ENCODE data around the gene RDH8. TPM values are rescaled to one million over a fixed set of nuclear protein-coding genes. Genes with fewer than 3 reads are reported as not detected.

RDH8 gene
- total and polyA plus RNA-seq, 2 donors (not counting 1 experiment from before 2014, with no cell fraction given) = 0.06 TPM; not detected in 1

- TF ChIP-seq, protein P1, sequence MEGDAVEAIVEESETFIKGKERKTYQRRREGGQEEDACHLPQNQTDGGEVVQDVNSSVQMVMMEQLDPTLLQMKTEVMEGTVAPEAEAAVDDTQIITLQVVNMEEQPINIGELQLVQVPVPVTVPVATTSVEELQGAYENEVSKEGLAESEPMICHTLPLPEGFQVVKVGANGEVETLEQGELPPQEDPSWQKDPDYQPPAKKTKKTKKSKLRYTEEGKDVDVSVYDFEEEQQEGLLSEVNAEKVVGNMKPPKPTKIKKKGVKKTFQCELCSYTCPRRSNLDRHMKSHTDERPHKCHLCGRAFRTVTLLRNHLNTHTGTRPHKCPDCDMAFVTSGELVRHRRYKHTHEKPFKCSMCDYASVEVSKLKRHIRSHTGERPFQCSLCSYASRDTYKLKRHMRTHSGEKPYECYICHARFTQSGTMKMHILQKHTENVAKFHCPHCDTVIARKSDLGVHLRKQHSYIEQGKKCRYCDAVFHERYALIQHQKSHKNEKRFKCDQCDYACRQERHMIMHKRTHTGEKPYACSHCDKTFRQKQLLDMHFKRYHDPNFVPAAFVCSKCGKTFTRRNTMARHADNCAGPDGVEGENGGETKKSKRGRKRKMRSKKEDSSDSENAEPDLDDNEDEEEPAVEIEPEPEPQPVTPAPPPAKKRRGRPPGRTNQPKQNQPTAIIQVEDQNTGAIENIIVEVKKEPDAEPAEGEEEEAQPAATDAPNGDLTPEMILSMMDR (conservative IDR thresholded peaks at IDR 0.05 in 1 of 2, IDR thresholded peaks at IDR 0.05 in 1 of 2; ENCODE audit: low read depth in 1 of 2, low read length in 2 of 2) = no peak
- TF ChIP-seq EZH2 (IDR thresholded peaks at IDR 0.05; ENCODE audit: low read length, missing control alignments) = no peak
- H3K27ac ChIP-seq (ENCODE audit: insufficient read depth, low read length) = peak overlapping the region; percentile 34
- H3K9me3 ChIP-seq (ENCODE audit: control insufficient read depth, insufficient read depth, low read depth, low read length) = no peaks in the 10 kb centered on the region
- H3K79me2 ChIP-seq (ENCODE audit: control insufficient read depth, insufficient read depth, low read length) = peaks cover 2% of the 10 kb centered on the region
- H3K27me3 ChIP-seq (ENCODE audit: control insufficient read depth, insufficient read depth, low read length) = no peaks in the 10 kb centered on the region
- no peak overlapping the region for H2AFZ ChIP-seq (ENCODE audit: low read length)
- peaks cover 16% of the 10 kb centered on the region for H3K4me1 ChIP-seq (ENCODE audit: control insufficient read depth, extremely low read depth, insufficient read depth, low read length)
- DNase-seq (ENCODE audit: low read depth in 2 of 2) = peak; percentile 47 to 58
- H3K36me3 ChIP-seq (ENCODE audit: control insufficient read depth, insufficient read depth, low read length) = peaks cover 2% of the 10 kb centered on the region
- H3K9ac ChIP-seq (ENCODE audit: insufficient read depth, low read length) = no peak overlapping the region
- no peaks in the 10 kb centered on the region for H4K20me1 ChIP-seq (ENCODE audit: control insufficient read depth, extremely low read depth, insufficient read depth, low read length)
- H3K4me2 ChIP-seq (ENCODE audit: extremely low read depth, insufficient read depth, low read length) = no peak overlapping the region
- no peak overlapping the region for H3K4me3 ChIP-seq (replicated peaks in 1 of 4; ENCODE audit: control extremely low read depth in 1 of 4, insufficient read depth in 1 of 4, low read depth in 3 of 4, low read length in 4 of 4)
Observed at GRCh38 chr19:10006335-10006708, 7.0 kb upstream of the RDH8 start.

GRCh38 chr19:10006752-10007323, 6.4 kb upstream of the RDH8 start:
- Histone ChIP-seq H3K27ac (ENCODE audit: insufficient read depth, low read length) (peak overlapping the region; percentile 28), H3K4me2 (ENCODE audit: extremely low read depth, insufficient read depth, low read length) (no peak overlapping the region)

GRCh38 chr19:10007371-10008183, 5.7 kb upstream of the RDH8 start:
- H3K27me3 ChIP-seq (ENCODE audit: control insufficient read depth, insufficient read depth, low read length) = no peaks in the 10 kb centered on the region
- no peak overlapping the region for H2AFZ ChIP-seq (ENCODE audit: low read length)
- DNase-seq (ENCODE audit: low read depth in 2 of 2) = peak; percentile 47 to 88
- peaks cover 2% of the 10 kb centered on the region for H3K79me2 ChIP-seq (ENCODE audit: control insufficient read depth, insufficient read depth, low read length)
- no peak overlapping the region for H3K4me3 ChIP-seq (replicated peaks in 1 of 4; ENCODE audit: control extremely low read depth in 1 of 4, insufficient read depth in 1 of 4, low read depth in 3 of 4, low read length in 4 of 4)
- H3K27ac ChIP-seq (ENCODE audit: insufficient read depth, low read length) = peak overlapping the region; percentile 83
- H3K9ac ChIP-seq (ENCODE audit: insufficient read depth, low read length) = peak overlapping the region; percentile 67
- TF ChIP-seq, protein P1 (conservative IDR thresholded peaks at IDR 0.05 in 1 of 2, IDR thresholded peaks at IDR 0.05 in 1 of 2; ENCODE audit: low read depth in 1 of 2, low read length in 2 of 2) = no peak
- TF ChIP-seq EZH2 (IDR thresholded peaks at IDR 0.05; ENCODE audit: low read length, missing control alignments) = no peak
- no peaks in the 10 kb centered on the region for H4K20me1 ChIP-seq (ENCODE audit: control insufficient read depth, extremely low read depth, insufficient read depth, low read length)
- H3K4me1 ChIP-seq (ENCODE audit: control insufficient read depth, extremely low read depth, insufficient read depth, low read length) = peaks cover 16% of the 10 kb centered on the region
- peaks cover 2% of the 10 kb centered on the region for H3K36me3 ChIP-seq (ENCODE audit: control insufficient read depth, insufficient read depth, low read length)
- H3K9me3 ChIP-seq (ENCODE audit: control insufficient read depth, insufficient read depth, low read depth, low read length) = no peaks in the 10 kb centered on the region
- no peak overlapping the region for H3K4me2 ChIP-seq (ENCODE audit: extremely low read depth, insufficient read depth, low read length)

More at GRCh38 chr19:10006752-10007323, 6.4 kb upstream of the RDH8 start:
- H3K36me3 ChIP-seq (ENCODE audit: control insufficient read depth, insufficient read depth, low read length) = peaks cover 2% of the 10 kb centered on the region
- no peak overlapping the region for H3K9ac ChIP-seq (ENCODE audit: insufficient read depth, low read length)
- TF ChIP-seq EZH2 (IDR thresholded peaks at IDR 0.05; ENCODE audit: low read length, missing control alignments) = no peak
- TF ChIP-seq, protein P1 (conservative IDR thresholded peaks at IDR 0.05 in 1 of 2, IDR thresholded peaks at IDR 0.05 in 1 of 2; ENCODE audit: low read depth in 1 of 2, low read length in 2 of 2) = no peak
- H2AFZ ChIP-seq (ENCODE audit: low read length) = no peak overlapping the region
- H3K4me1 ChIP-seq (ENCODE audit: control insufficient read depth, extremely low read depth, insufficient read depth, low read length) = peaks cover 16% of the 10 kb centered on the region
- peaks cover 2% of the 10 kb centered on the region for H3K79me2 ChIP-seq (ENCODE audit: control insufficient read depth, insufficient read depth, low read length)
- H3K9me3 ChIP-seq (ENCODE audit: control insufficient read depth, insufficient read depth, low read depth, low read length) = no peaks in the 10 kb centered on the region
- H3K27me3 ChIP-seq (ENCODE audit: control insufficient read depth, insufficient read depth, low read length) = no peaks in the 10 kb centered on the region
- H3K4me3 ChIP-seq (replicated peaks in 1 of 4; ENCODE audit: control extremely low read depth in 1 of 4, insufficient read depth in 1 of 4, low read depth in 3 of 4, low read length in 4 of 4) = no peak overlapping the region
- DNase-seq (ENCODE audit: low read depth in 2 of 2) = no peak
- no peaks in the 10 kb centered on the region for H4K20me1 ChIP-seq (ENCODE audit: control insufficient read depth, extremely low read depth, insufficient read depth, low read length)

Measured in fibroblast of lung (primary cell).